IMR-90 (cell line): Measurements from ENCODE around the gene PDCD1. TPM values are rescaled to one million over a fixed set of nuclear protein-coding genes. Genes with fewer than 3 reads are reported as not detected.

Experiments
- ATAC-seq: fragments of 200-7000 bp; cut with Tn5 transposase; 2 replicates; pipeline ENCODE4 v1.9.1; 2020; ENCODE audit warnings: low read depth, mild to moderate bottlenecking, moderate library complexity
- BruUV-seq: library from RNA; stranded (reverse); fragments of 400-500 nt; replicated peaks from 2 replicates; lab custom pipeline; 2021; lab: Mats Ljungman, UMichigan
- CTCF ChIA-PET: fragments of 300-600 bp; formaldehyde crosslinking; extraction: SDS; loops from one replicate; lab custom pipeline; 2021; ENCODE audit warnings: antibody characterized with exemption; lab: Yijun Ruan, JAX
- POLR2A ChIA-PET: fragments of 300-600 bp; sonication (Branson Sonifier 250); formaldehyde crosslinking; loops from one replicate; lab custom pipeline; 2022; ENCODE audit warnings: antibody characterized with exemption; ENCODE audit not compliant: unreplicated experiment; lab: Charles Lee
- DNase-seq: peaks from one replicate; pipeline ENCODE4 v3.0.0; 2013
- H2AFZ ChIP-seq: replicated peaks from 2 replicates; pipeline ENCODE3; 2013; ENCODE audit warnings: low read length, mild to moderate bottlenecking; ENCODE audit not compliant: poor library complexity
- H2AK5ac ChIP-seq: 2 replicates; pipeline ENCODE4 v1.6.1; 2013; ENCODE audit warnings: low read depth, low read length, inconsistent platforms
- H2AK9ac ChIP-seq: replicated peaks from 2 replicates; pipeline ENCODE3; 2013; ENCODE audit warnings: mild to moderate bottlenecking, low read depth, low read length, moderate library complexity; ENCODE audit not compliant: poor library complexity
- H2BK120ac ChIP-seq: 2 replicates; pipeline ENCODE4 v1.6.1; 2013; ENCODE audit warnings: low read depth, low read length, inconsistent platforms
- H2BK15ac ChIP-seq: 3 replicates; pipeline ENCODE4 v1.6.1; 2013; ENCODE audit warnings: low read depth, low read length, inconsistent platforms
- H2BK20ac ChIP-seq: 2 replicates; pipeline ENCODE4 v1.6.1; 2013; ENCODE audit warnings: low read depth, mild to moderate bottlenecking, inconsistent platforms, low read length, moderate library complexity
- H2BK5ac ChIP-seq: 2 replicates; pipeline ENCODE4 v1.6.1; 2013; ENCODE audit warnings: mild to moderate bottlenecking, low read depth, low read length, inconsistent platforms; ENCODE audit not compliant: poor library complexity, severe bottlenecking
- H3K14ac ChIP-seq: replicated peaks from 2 replicates; pipeline ENCODE4 v1.6.1; 2013; ENCODE audit warnings: low read depth, low read length, inconsistent platforms
- H3K18ac ChIP-seq: 2 replicates; pipeline ENCODE4 v1.6.1; 2013; ENCODE audit warnings: low read depth, low read length, control low read depth
- H3K23ac ChIP-seq: 2 replicates; pipeline ENCODE4 v1.6.1; 2013; ENCODE audit warnings: low read depth, low read length, inconsistent platforms
- H3K27ac ChIP-seq: 2 replicates; pipeline ENCODE4 v1.5.1; 2013; ENCODE audit warnings: mild to moderate bottlenecking, control low read depth, low read length; ENCODE audit not compliant: insufficient read depth
- H3K27me3 ChIP-seq: 2 replicates; pipeline ENCODE4 v1.6.1; 2013; ENCODE audit warnings: low read length; ENCODE audit not compliant: control insufficient read depth, insufficient read depth
- H3K36me3 ChIP-seq: 2 replicates; pipeline ENCODE4 v1.6.1; 2013; ENCODE audit warnings: low read length, mixed read lengths; ENCODE audit not compliant: control insufficient read depth, insufficient read depth
- H3K4ac ChIP-seq: 2 replicates; pipeline ENCODE4 v1.6.1; 2013; ENCODE audit warnings: low read depth, low read length, inconsistent platforms
- H3K4me1 ChIP-seq: 2 replicates; pipeline ENCODE4 v1.6.1; 2013; ENCODE audit warnings: low read length, mixed read lengths; ENCODE audit not compliant: control insufficient read depth, insufficient read depth
- H3K4me2 ChIP-seq: 2 replicates; pipeline ENCODE4 v1.6.1; 2013; ENCODE audit warnings: low read depth, mild to moderate bottlenecking, control low read depth, low read length, moderate library complexity
- H3K4me3 ChIP-seq: 2 replicates; pipeline ENCODE4 v1.5.1; 2013; ENCODE audit warnings: low read depth, mild to moderate bottlenecking, control low read depth, low read length, moderate library complexity; ENCODE audit not compliant: insufficient read depth
- H3K56ac ChIP-seq: 2 replicates; pipeline ENCODE4 v1.6.1; 2013; ENCODE audit warnings: low read length, inconsistent platforms; ENCODE audit not compliant: insufficient read depth; ENCODE audit errors: extremely low read depth
- H3K79me1 ChIP-seq, 2 experiments: 2 replicates each; pipeline ENCODE4 v1.6.1; 2013; ENCODE audit warnings: low read length in 2 of 2, inconsistent platforms in 1 of 2, low read depth in 1 of 2
- H3K9ac ChIP-seq: 2 replicates; pipeline ENCODE4 v1.6.1; 2013; ENCODE audit warnings: low read depth, low read length, control low read depth
- H3K9me1 ChIP-seq: 2 replicates; pipeline ENCODE4 v1.6.1; 2013; ENCODE audit warnings: low read length, inconsistent platforms; ENCODE audit not compliant: insufficient read depth
- H3K9me3 ChIP-seq: 2 replicates; pipeline ENCODE4 v1.6.1; 2013; ENCODE audit warnings: low read length; ENCODE audit not compliant: control insufficient read depth, insufficient read depth
- H4K20me1 ChIP-seq: 2 replicates; pipeline ENCODE4 v1.6.1; 2013; ENCODE audit warnings: low read length, inconsistent platforms; ENCODE audit not compliant: insufficient read depth
- H4K5ac ChIP-seq: 2 replicates; pipeline ENCODE4 v1.6.1; 2013; ENCODE audit warnings: mild to moderate bottlenecking, low read depth, low read length, control low read depth
- H4K8ac ChIP-seq, 2 experiments: 2 replicates each; pipeline ENCODE4 v1.6.1; 2013; ENCODE audit warnings: low read depth in 2 of 2, low read length in 2 of 2, control low read depth in 1 of 2, inconsistent platforms in 1 of 2
- H4K91ac ChIP-seq: 2 replicates; pipeline ENCODE4 v1.6.1; 2013; ENCODE audit warnings: low read depth, low read length, inconsistent platforms; ENCODE audit not compliant: insufficient read depth
- CHD1 ChIP-seq: IDR thresholded peaks from 2 replicates; pipeline ENCODE4 v1.6.1; 2012; ENCODE audit warnings: low read depth, low read length, improper control_type of control experiment
- CTCF ChIP-seq: conservative IDR thresholded peaks from 2 replicates; pipeline ENCODE4 v1.5.1; 2012; ENCODE audit warnings: mild to moderate bottlenecking, low read depth, low read length, improper control_type of control experiment
- RAD21 ChIP-seq: IDR thresholded peaks from 2 replicates; pipeline ENCODE4 v1.6.1; 2012; ENCODE audit warnings: low read length, improper control_type of control experiment
- WGBS, 2 experiments: methylation state at CpG; one replicate each; pipeline versions ENCODE4 v1.1.5 to v1.1.7; 2013; ENCODE audit warnings: missing lambda C conversion rate in 2 of 2; ENCODE audit not compliant: insufficient read length in 1 of 2; ENCODE audit errors: extremely low coverage in 2 of 2; 5-methylcytosine and 5-hydroxymethylcytosine counted together
- dilution Hi-C: fragments of 300-500 bp; cut with HindIII; formaldehyde crosslinking; loops from one replicate; pipeline ENCODE4 v1.14.3; 2018; ENCODE audit warnings: low sequenced_read_pairs; ENCODE audit not compliant: unreplicated experiment
- in situ Hi-C: fragments of 300-500 bp; cut with MboI; formaldehyde crosslinking; loops from 3 replicates; pipeline ENCODE4 v1.14.3; 2019; ENCODE audit warnings: low sequenced_read_pairs, inconsistent platforms, mixed read lengths
- intact Hi-C: fragments of 100-400 bp; cut with micrococcal nuclease; formaldehyde crosslinking; loops from 2 replicates; pipeline ENCODE4 v1.10.0; 2022
- polyA plus RNA-seq, 3 experiments: library from polyadenylated mRNA; depleted of rRNA; stranded (reverse); fragments of >200 nt; gene quantifications; 2 replicates each; pipeline ENCODE4 v1.2.3, GENCODE V29; 2012; ENCODE audit warnings: low replicate concordance in 1 of 3
- total RNA-seq: library from RNA; depleted of rRNA; stranded (reverse); fragments of >200 nt; gene quantifications from 2 replicates; pipeline ENCODE4 v1.2.3, GENCODE V29; 2012

PDCD1 gene
- total and polyA plus RNA-seq, 2 of the 4 experiments (the other 2 are of a cell fraction), result not detected

DNA sequence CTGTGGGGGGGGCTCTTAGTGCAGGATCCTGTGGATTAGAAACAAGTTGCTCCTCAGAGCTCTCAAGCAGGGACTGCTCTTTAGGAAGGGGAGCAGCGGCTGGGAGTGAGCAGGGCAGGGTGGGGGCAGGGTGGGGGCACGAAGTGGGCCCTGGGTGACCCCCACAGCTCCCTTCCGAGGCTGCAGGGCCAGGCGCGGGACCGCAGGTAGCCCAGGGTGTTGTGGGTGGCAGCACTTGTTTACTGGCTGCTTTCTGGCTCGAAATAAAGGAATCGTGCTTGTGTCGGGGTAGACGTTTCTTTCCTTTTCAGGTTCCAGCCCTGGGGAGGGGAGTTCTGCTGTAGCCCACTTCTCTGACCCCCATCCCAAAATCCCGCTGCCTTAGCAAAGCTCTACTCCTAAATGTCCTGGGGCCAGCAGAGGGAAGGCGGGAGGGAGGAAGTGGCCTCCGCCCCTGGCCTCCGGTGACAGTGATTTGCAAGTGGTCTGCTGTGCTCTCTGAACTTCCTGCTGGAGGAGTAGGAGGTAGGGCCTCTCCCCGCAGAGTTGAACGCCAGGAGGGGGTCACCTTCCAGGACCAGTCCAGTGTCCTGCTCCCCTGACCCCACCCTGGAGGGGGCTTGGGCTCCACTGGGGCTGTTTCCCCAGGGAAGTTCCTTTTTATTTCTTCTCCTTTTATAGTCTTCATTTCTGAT is 41.4 kb downstream of the PDCD1 start:
- intact Hi-C loops (no loop called here), in situ Hi-C loops (no loop called here)

More for the DNA sequence above, 41.4 kb downstream of the PDCD1 start:
- TF ChIP-seq CHD1, result no peak
- no peak for TF ChIP-seq RAD21
- TF ChIP-seq CTCF, result no peak
- no TSS peak for BruUV-seq
- CTCF ChIA-PET, result no interaction called here
- no peak overlapping the region for H4K8ac ChIP-seq
- no peak overlapping the region for H3K56ac ChIP-seq
- H2AFZ ChIP-seq, result no peak overlapping the region
- H4K5ac ChIP-seq, result no peak overlapping the region
- no peak overlapping the region for H2BK15ac ChIP-seq
- H4K91ac ChIP-seq, result no peak overlapping the region
- H3K9me3 ChIP-seq, result no peaks in the 10 kb centered on the region
- no peaks in the 10 kb centered on the region for H3K4me1 ChIP-seq
- no peak overlapping the region for H3K4me3 ChIP-seq
- peaks cover 16% of the 10 kb centered on the region; the same call in 1 of the 2 replicates for H3K27me3 ChIP-seq
- H3K36me3 ChIP-seq, result no peaks in the 10 kb centered on the region
- no peak overlapping the region for H3K14ac ChIP-seq
- POLR2A ChIA-PET, result no interaction called here
- DNase-seq, result no peak
- H3K9me1 ChIP-seq, result no peaks in the 10 kb centered on the region
- no peak overlapping the region for H2AK5ac ChIP-seq
- no peak overlapping the region for H3K23ac ChIP-seq
- no peak for ATAC-seq
- H3K79me1 ChIP-seq, result no peaks in the 10 kb centered on the region
- H3K9ac ChIP-seq, result no peak overlapping the region
- H3K4ac ChIP-seq, result no peak overlapping the region
- dilution Hi-C loops, result no loop called here
- H2AK9ac ChIP-seq, result no peak overlapping the region
- WGBS, 2 experiments, result 17% methylated on average over 1 of the region's 16 CpGs; no CpG with 5 or more reads in 1 of the 2 experiments
- no peak overlapping the region for H3K27ac ChIP-seq
- H2BK20ac ChIP-seq, result no peak overlapping the region
- no peaks in the 10 kb centered on the region; the same call in 1 of the 2 replicates for H4K20me1 ChIP-seq
- H2BK120ac ChIP-seq, result no peak overlapping the region
- H3K4me2 ChIP-seq, result no peak overlapping the region
- no peak overlapping the region for H2BK5ac ChIP-seq
- no peak overlapping the region for H3K18ac ChIP-seq
